Measurements from ENCODE around the gene XIRP2.

XIRP2 gene

GRCh38 chr2:167177196-167177595 lies 288.9 kb downstream of the XIRP2 start:
- no peaks in the 10 kb centered on the region for H3K27me3 ChIP-seq (ENCODE audit: control insufficient read depth, insufficient read depth, low read length)
- no peak overlapping the region for H3K4me3 ChIP-seq (ENCODE audit: low read depth, low read length)

DNA sequence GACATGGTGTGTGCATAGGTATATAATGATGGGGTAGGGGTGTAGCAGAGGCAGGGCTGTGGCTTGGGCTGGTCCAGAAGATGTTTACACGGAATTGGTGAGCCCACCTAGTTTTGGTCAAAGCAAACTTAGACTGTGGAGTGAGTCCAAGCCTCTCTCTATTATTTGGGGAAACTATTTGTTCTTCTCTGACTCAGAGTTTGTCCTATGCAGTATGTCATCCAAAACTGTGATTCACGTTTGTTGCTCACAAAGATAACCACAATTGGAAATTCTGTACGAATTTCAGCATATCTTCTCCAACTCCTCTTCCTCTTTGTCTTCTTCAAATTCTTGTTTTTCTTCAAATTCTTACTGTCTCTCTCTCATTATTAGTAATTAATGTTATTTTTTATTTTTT lies 292.9 kb downstream of the XIRP2 start:
- Histone ChIP-seq H3K4me2 (ENCODE audit: low read length) (no peak overlapping the region), H3K4me3 (ENCODE audit: low read depth, low read length) (no peak overlapping the region), H3K9me3 (ENCODE audit: control insufficient read depth, low read length) (no peaks in the 10 kb centered on the region), H2AFZ (no peak overlapping the region), H3K4me1 (no peaks in the 10 kb centered on the region), H3K9ac (no peak overlapping the region), H3K36me3 (ENCODE audit: control insufficient read depth, insufficient read depth, low read length) (no peaks in the 10 kb centered on the region), H3K27me3 (ENCODE audit: control insufficient read depth, insufficient read depth, low read length) (no peaks in the 10 kb centered on the region), H3K27ac (no peak overlapping the region), H3K79me2 (no peaks in the 10 kb centered on the region)
- TF ChIP-seq, protein P1, sequence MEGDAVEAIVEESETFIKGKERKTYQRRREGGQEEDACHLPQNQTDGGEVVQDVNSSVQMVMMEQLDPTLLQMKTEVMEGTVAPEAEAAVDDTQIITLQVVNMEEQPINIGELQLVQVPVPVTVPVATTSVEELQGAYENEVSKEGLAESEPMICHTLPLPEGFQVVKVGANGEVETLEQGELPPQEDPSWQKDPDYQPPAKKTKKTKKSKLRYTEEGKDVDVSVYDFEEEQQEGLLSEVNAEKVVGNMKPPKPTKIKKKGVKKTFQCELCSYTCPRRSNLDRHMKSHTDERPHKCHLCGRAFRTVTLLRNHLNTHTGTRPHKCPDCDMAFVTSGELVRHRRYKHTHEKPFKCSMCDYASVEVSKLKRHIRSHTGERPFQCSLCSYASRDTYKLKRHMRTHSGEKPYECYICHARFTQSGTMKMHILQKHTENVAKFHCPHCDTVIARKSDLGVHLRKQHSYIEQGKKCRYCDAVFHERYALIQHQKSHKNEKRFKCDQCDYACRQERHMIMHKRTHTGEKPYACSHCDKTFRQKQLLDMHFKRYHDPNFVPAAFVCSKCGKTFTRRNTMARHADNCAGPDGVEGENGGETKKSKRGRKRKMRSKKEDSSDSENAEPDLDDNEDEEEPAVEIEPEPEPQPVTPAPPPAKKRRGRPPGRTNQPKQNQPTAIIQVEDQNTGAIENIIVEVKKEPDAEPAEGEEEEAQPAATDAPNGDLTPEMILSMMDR (IDR thresholded peaks at IDR 0.05), result no peak

More at GRCh38 chr2:167177196-167177595, 288.9 kb downstream of the XIRP2 start:
- H3K27ac ChIP-seq, result no peak overlapping the region
- no peak overlapping the region for H2AFZ ChIP-seq
- no peak overlapping the region for H3K4me2 ChIP-seq (ENCODE audit: low read length)
- H3K9me3 ChIP-seq (ENCODE audit: control insufficient read depth, low read length), result no peaks in the 10 kb centered on the region
- TF ChIP-seq, protein P1 (IDR thresholded peaks at IDR 0.05), result no peak
- H3K9ac ChIP-seq, result no peak overlapping the region
- no peaks in the 10 kb centered on the region for H3K79me2 ChIP-seq
- no peaks in the 10 kb centered on the region for H3K36me3 ChIP-seq (ENCODE audit: control insufficient read depth, insufficient read depth, low read length)
- no peaks in the 10 kb centered on the region for H3K4me1 ChIP-seq

- H3K4me2 ChIP-seq (ENCODE audit: low read length), result no peak overlapping the region
- H3K4me3 ChIP-seq (ENCODE audit: low read depth, low read length), result no peak overlapping the region
- no peaks in the 10 kb centered on the region for H3K4me1 ChIP-seq
- no peaks in the 10 kb centered on the region for H3K36me3 ChIP-seq (ENCODE audit: control insufficient read depth, insufficient read depth, low read length)
- H3K27ac ChIP-seq, result no peak overlapping the region
- TF ChIP-seq, protein P1 (IDR thresholded peaks at IDR 0.05), result no peak
- H3K27me3 ChIP-seq (ENCODE audit: control insufficient read depth, insufficient read depth, low read length), result no peaks in the 10 kb centered on the region
- no peak overlapping the region for H3K9ac ChIP-seq
- no peaks in the 10 kb centered on the region for H3K79me2 ChIP-seq
- no peaks in the 10 kb centered on the region for H3K9me3 ChIP-seq (ENCODE audit: control insufficient read depth, low read length)
- H2AFZ ChIP-seq, result no peak overlapping the region
These were observed 293.4 kb downstream of the XIRP2 start for GRCh38 chr2:167181688-167182087.

- Histone ChIP-seq H3K4me2 (ENCODE audit: low read length) (no peak overlapping the region), H3K9me3 (ENCODE audit: control insufficient read depth, low read length) (no peaks in the 10 kb centered on the region), H3K27me3 (ENCODE audit: control insufficient read depth, insufficient read depth, low read length) (no peaks in the 10 kb centered on the region), H3K79me2 (no peaks in the 10 kb centered on the region), H3K4me1 (no peaks in the 10 kb centered on the region), H3K4me3 (ENCODE audit: low read depth, low read length) (no peak overlapping the region), H3K27ac (no peak overlapping the region), H3K9ac (no peak overlapping the region), H3K36me3 (ENCODE audit: control insufficient read depth, insufficient read depth, low read length) (no peaks in the 10 kb centered on the region), H2AFZ (no peak overlapping the region)
- TF ChIP-seq, protein P1 (IDR thresholded peaks at IDR 0.05), result no peak
These were observed 294.1 kb downstream of the XIRP2 start for GRCh38 chr2:167182403-167182802.

GRCh38 chr2:167183931-167184330 lies 295.7 kb downstream of the XIRP2 start:
- H3K9ac ChIP-seq, result no peak overlapping the region
- H3K4me2 ChIP-seq (ENCODE audit: low read length), result no peak overlapping the region
- H3K79me2 ChIP-seq, result no peaks in the 10 kb centered on the region
- no peaks in the 10 kb centered on the region for H3K4me1 ChIP-seq
- H3K27ac ChIP-seq, result no peak overlapping the region
- H3K36me3 ChIP-seq (ENCODE audit: control insufficient read depth, insufficient read depth, low read length), result no peaks in the 10 kb centered on the region
- H3K9me3 ChIP-seq (ENCODE audit: control insufficient read depth, low read length), result no peaks in the 10 kb centered on the region
- TF ChIP-seq, protein P1 (IDR thresholded peaks at IDR 0.05), result no peak
- H3K4me3 ChIP-seq (ENCODE audit: low read depth, low read length), result no peak overlapping the region
- H3K27me3 ChIP-seq (ENCODE audit: control insufficient read depth, insufficient read depth, low read length), result no peaks in the 10 kb centered on the region
- no peak overlapping the region for H2AFZ ChIP-seq
